AG04450 (cell line): ENCODE data around the gene CLTRN. TPM values are rescaled to one million over a fixed set of nuclear protein-coding genes. Genes with fewer than 3 reads are reported as not detected.

Experiments used
- CTCF ChIA-PET: fragments of 300-600, 350-600 bp; formaldehyde crosslinking; extraction: SDS; loops from one replicate; lab custom pipeline; 2022; ENCODE audit warnings: antibody characterized with exemption, inconsistent platforms; lab: Charles Lee
- POLR2A ChIA-PET: fragments of 350-600 bp; formaldehyde crosslinking; extraction: SDS; loops from one replicate; lab custom pipeline; 2021; ENCODE audit warnings: antibody characterized with exemption, inconsistent platforms; lab: Yijun Ruan, JAX
- DNase-seq: peaks from one replicate; pipeline ENCODE4 v3.0.0-alpha.2; 2011; ENCODE audit warnings: low read depth, low spot score
- H3K27ac ChIP-seq: one replicate; pipeline ENCODE4 v1.5.1; 2012; ENCODE audit warnings: low read depth, low read length, control low read depth
- H3K27me3 ChIP-seq: one replicate; pipeline ENCODE4 v1.6.0; 2012; ENCODE audit warnings: low read length; ENCODE audit not compliant: control insufficient read depth, insufficient read depth
- H3K4me3 ChIP-seq: 2 replicates; pipeline ENCODE4 v1.5.1; 2011; ENCODE audit warnings: mild to moderate bottlenecking, low read depth, low read length, control low read depth
- H3K9me3 ChIP-seq: 2 replicates; pipeline ENCODE4 v1.5.1; 2012; ENCODE audit warnings: low read length; ENCODE audit not compliant: control insufficient read depth, insufficient read depth
- CTCF ChIP-seq: IDR thresholded peaks from 2 replicates; pipeline ENCODE4 v1.5.1; 2011; ENCODE audit warnings: low read depth, low read length, control low read depth, inconsistent platforms
- polyA plus RNA-seq: library from polyadenylated mRNA; depleted of rRNA; stranded (reverse); fragments of >200 nt; gene quantifications from 2 replicates; pipeline ENCODE4 v1.2.3, GENCODE V29; 2011

CLTRN gene
- polyA plus RNA-seq, 1 experiment = 0.29 TPM

GRCh38 chrX:15631637-15632036 is 33.0 kb downstream of the CLTRN start:
- no peak overlapping the region for H3K27ac ChIP-seq
- DNase-seq = no peak
- POLR2A ChIA-PET = no interaction called here
- no peak overlapping the region for H3K4me3 ChIP-seq
- H3K9me3 ChIP-seq = no peaks in the 10 kb centered on the region
- no peak for TF ChIP-seq CTCF
- CTCF ChIA-PET = no interaction called here
- no peaks in the 10 kb centered on the region for H3K27me3 ChIP-seq

- TF ChIP-seq CTCF = no peak
- ChIA-PET CTCF (no interaction called here), POLR2A (no interaction called here)
- H3K27me3 ChIP-seq = no peaks in the 10 kb centered on the region
- H3K4me3 ChIP-seq = no peak overlapping the region
- no peaks in the 10 kb centered on the region for H3K9me3 ChIP-seq
- H3K27ac ChIP-seq = no peak overlapping the region
- no peak for DNase-seq
Observed at GRCh38 chrX:15623054-15623453, 41.6 kb downstream of the CLTRN start.

- ChIA-PET CTCF (no interaction called here), POLR2A (no interaction called here)
- Histone ChIP-seq H3K4me3 (no peak overlapping the region), H3K27ac (no peak overlapping the region), H3K27me3 (no peaks in the 10 kb centered on the region), H3K9me3 (no peaks in the 10 kb centered on the region)
- DNase-seq = no peak
- no peak for TF ChIP-seq CTCF
Observed at GRCh38 chrX:15619053-15619755, 45.4 kb downstream of the CLTRN start.

- CTCF ChIA-PET = no interaction called here
- no peaks in the 10 kb centered on the region for H3K9me3 ChIP-seq
- no peaks in the 10 kb centered on the region for H3K27me3 ChIP-seq
- no peak overlapping the region for H3K4me3 ChIP-seq
- H3K27ac ChIP-seq = no peak overlapping the region
- no peak for TF ChIP-seq CTCF
- DNase-seq = no peak
- POLR2A ChIA-PET = no interaction called here
Observed at GRCh38 chrX:15617111-15617510, 47.5 kb downstream of the CLTRN start.

- Histone ChIP-seq H3K9me3 (no peaks in the 10 kb centered on the region), H3K4me3 (no peak overlapping the region), H3K27ac (no peak overlapping the region), H3K27me3 (no peaks in the 10 kb centered on the region)
- TF ChIP-seq CTCF = no peak
- no peak for DNase-seq
- POLR2A ChIA-PET = no interaction called here
- CTCF ChIA-PET = no interaction called here
Observed at GRCh38 chrX:15616531-15616930, 48.1 kb downstream of the CLTRN start.
